GM19395 (cell line): Measurements from ENCODE around the gene TPRN.

Experiments
- ATAC-seq: cut with Tn5 transposase; IDR thresholded peaks from one replicate; pipeline ENCODE4 v1.9.1; 2021; ENCODE audit warnings: mild to moderate bottlenecking, moderate library complexity; ENCODE audit not compliant: unreplicated experiment

The TPRN gene

DNA sequence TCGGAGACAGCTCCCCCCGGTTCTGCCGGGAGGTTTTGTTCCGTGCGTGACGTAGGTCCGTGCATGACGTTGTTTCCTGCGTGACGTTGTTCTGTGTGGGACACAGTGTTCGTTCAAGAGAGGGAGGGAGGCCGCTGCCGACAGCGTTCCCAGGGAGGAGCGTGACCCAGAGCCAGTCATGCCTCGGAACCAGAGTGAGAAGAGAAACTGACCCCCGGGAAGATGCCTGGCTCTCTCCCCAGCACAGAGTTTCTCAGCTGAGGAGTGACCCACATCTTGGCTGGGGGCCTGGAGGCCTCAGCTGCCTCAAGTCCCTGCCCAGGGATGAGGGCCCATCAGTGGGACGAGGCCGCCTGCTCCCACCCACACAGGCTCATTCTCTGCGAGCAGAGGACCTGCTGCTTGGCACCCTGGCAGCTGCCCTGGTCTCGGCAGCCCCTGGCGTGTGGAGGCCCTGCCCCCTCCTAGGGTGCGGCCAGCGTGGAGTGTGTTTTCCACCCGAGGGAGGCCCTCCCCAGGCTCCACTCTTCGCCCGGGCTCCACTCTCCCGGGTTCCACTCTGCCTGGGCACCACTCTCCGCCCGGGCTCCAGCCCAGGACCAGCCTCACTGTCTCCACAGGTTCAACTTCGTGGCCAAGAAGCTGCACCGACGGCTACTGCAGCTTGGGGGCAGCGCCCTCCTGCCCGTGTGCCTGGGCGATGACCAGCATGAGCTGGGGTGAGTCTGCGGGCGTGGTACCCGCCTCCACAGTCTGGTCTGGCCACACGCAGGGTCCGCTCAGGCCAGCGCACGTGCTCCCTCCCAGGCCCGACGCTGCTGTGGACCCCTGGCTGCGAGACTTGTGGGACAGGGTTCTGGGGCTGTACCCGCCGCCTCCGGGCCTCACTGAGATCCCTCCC, 12.9 kb upstream of the TPRN start:
- ATAC-seq = no peak

DNA sequence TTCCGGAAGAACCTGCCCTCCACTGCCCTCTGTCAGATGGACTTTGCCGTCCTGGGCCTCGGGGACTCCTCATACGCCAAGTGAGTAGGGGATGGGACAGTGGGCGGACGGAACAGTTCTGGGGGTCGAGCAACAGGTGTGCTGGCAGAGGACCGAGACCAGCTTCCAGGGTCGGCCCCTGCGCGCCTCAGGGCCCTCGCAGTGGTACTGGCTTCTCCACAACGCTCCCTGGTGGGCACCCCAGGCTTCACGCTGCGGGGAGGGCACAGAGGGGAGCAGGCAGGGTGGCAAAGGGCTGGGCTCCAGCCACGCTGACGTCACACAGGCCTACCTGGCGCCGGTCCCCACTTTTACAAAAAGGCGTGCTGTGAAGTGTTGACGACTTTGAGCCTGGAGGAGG, 12.0 kb upstream of the TPRN start:
- ATAC-seq = no peak

DNA sequence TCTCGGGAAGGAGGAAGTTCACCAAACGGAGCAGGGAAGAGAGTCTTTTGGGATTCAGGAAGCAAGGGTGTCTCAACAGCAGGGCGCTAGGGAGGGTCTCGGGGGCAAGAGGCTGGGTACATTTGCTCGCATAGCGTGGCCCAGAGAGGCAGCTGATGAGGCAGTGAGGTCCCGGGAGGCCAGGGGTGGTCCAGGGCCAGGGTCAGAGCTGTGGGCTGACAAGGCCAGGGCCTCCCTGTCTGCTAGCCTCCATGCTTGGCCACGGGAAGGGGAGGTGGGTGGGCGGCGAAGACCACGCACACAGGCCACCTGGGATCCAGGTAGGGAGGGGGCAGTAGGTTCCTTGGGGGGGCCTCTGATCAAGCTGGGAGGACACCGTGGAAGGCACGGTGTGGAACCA, 11.0 kb upstream of the TPRN start:
- no peak for ATAC-seq

DNA sequence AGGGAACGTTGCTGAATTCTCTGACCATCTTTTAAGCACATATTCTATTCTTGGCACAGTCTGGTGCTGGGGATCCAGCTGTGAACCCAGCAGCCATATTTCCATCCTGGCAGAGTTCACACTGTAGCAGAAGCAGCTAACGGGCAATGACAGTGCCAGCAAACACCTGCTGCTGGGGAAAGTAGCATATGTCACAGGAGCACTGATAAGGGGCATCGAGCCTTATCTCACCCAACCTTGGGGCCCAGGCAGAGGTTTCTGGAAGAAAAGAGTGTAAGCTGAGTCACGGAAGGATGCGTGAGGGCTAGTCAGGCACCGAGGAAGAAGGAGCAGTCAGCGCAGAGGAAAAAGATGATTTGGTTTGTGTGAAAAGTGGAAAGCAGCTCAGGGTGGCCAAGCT, 6.1 kb upstream of the TPRN start:
- ATAC-seq = no peak

DNA sequence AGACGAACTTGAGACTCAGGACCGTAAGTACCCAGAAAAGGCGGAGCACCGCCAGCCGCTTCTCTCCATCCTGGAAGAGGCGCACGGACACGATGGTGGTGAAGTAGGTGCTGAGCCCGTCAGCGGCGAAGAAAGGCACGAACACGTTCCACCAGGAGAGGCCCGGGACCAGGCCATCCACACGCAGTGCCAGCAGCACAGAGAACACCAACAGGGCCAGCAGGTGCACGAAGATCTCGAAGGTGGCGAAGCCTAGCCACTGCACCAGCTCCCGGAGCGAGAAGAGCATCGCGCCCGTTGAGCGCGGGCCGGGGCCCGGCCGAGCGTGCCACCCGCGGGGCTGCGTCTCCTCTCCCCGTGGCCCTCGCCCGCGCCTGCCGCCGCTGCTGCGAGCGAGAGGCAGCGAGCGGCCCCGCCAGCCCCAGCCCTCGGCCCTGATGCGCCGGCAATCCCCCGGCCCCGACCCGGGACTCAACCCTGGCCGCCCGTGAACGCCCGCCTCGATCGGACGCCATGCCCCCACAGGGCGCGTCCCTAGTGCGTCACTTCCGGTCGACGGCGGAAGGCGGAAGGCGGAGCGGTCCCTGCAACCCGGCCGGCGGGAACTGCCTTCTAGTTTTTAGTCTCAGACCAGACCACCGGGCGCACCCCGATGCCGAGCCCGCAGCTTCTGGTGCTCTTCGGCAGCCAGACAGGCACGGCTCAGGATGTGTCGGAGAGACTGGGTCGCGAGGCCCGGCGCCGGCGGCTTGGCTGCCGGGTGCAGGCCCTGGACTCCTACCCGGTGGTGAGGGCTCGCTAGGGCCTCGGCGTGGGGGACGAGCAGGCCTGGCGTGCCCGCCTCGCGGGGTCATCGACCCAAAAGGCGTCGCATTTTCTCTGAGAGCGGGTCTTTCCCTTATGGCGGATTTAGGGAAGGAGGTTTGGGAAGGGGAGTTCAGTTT, 4.9 kb upstream of the TPRN start, which contains the start of the genes NDOR1 and TMEM203:
Gene NDOR1, plus strand, starts transcription at position 575 of the 944 bp plus-strand sequence. Its CDS starts 78 bp downstream, at position 653.
Gene TMEM203, minus strand, starts transcription at position 523 of the 944 bp plus-strand sequence. Its CDS starts 234 bp downstream, at position 289.
- ATAC-seq = peak; percentile 52

DNA sequence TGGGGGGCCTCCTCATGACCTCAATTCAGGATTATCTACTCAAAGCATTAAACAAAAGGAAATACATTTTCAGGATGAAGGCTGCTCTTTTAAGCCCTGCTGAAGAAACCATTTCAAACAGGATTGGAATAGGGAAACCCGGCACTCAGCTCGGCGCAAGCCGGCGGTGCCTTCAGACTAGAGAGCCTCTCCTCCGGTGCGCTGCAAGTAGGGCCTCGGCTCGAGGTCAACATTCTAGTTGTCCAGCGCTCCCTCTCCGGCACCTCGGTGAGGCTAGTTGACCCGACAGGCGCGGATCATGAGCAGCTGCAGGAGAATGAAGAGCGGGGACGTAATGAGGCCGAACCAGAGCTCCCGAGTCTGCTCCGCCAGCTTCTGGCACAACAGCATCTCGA, 4.2 kb upstream of the TPRN start:
- ATAC-seq = no peak

DNA sequence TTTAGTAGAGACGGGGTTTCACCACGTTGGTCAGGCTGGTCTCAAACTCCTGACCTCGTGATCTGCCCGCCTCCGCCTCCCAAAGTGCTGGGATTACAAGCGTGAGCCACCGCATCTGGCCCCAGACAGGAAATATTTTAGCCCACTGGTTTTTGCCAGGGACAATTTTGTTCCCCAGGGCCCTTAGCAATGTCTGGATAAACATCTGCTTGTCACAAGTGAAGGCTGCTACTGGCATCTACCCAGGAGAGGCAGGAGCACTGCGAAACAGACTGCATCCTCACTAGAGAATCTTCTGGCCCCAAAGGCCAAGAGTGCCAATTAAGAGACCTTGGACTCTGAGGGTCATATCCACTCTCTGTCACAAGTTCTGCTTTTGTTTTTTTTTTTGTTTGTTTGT, 2.4 kb upstream of the TPRN start:
- ATAC-seq = no peak

DNA sequence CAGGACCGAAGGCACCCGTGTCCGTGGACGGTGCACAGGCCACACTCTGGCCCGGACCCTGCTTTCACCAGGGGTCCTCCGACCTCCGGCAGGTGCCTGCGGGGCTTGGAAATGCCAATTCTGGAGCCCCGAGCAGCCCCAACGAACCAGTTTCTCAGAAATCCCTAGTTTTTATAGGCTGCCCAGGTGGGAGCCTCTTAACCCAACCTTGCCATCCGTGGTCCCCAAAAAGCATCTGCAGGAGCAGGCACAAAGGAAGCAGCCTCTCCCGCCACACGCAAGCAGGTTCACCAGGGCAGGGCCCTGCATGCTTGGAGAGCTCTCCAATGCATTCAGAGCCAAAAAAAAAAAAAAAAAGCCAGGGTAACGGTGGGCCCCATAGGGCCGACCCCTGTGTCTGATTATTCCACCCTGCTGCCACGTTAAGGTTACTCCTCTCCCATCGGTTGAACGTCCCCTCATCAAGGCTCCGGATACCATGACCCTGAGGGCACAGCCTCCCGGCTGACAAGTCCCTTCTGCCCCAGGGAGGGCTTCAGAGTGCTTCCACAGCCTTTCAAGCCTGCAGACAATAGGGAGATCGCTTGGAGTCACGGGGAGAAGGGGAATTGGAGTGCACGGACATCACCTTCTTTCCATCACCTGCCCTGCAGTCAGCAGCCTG, 796 bp upstream of the TPRN start:
- ATAC-seq = no peak

DNA sequence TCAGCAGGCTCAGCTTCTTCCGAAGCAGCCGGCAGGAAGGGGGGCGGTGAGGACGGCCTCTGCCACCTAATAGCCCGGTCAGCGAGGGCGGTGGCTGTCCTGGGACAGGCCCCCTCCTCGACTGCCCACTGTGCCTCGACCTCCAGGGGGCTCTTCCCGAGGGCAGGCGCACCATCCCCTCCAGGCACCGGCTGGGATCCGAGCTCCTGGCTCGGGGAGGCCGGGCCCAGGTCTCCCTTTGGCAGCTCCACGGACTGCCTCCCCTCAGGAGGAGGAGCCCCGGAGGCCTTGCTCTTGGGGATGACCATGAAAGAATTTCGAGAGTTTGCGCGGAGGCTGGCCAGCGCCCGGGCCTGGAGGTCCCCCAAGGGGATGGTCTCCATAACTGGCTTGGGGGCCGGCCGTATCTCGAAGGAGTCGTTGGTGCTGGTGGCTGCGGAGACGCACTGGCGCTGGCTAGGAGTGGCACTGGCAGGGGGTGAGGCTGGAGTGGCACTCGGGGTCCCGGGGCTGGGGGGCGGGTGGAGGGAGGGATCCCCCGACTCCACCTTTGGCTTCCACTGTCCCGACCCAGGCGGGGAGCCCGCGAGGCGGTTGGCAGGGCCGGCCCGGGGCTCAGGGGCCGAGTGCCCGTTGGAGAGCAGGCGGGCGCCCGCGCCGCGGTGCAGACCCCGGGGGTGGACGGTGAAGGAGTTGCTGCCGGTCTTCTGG, 975 bp downstream of the TPRN start:
- no peak for ATAC-seq

DNA sequence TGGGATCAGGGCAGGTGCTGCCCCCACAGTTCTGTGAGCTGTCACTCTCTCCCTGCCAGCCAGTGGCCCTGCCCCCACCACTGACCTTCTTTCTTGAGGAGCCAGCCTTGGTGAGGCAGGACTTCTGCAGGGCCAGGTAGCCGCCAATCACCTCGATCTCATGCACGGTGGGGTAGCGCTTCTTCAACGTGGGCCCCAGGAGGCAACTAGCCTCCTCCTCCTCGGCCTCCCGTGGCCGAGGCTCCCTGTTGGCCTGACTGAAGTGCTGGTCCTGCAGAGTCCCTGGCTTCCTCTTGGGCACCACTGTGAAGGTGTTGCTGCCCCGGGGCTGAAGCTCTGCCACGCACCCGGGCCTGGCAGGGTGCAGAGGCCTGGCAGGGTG, 1.6 kb downstream of the TPRN start:
- no peak for ATAC-seq

DNA sequence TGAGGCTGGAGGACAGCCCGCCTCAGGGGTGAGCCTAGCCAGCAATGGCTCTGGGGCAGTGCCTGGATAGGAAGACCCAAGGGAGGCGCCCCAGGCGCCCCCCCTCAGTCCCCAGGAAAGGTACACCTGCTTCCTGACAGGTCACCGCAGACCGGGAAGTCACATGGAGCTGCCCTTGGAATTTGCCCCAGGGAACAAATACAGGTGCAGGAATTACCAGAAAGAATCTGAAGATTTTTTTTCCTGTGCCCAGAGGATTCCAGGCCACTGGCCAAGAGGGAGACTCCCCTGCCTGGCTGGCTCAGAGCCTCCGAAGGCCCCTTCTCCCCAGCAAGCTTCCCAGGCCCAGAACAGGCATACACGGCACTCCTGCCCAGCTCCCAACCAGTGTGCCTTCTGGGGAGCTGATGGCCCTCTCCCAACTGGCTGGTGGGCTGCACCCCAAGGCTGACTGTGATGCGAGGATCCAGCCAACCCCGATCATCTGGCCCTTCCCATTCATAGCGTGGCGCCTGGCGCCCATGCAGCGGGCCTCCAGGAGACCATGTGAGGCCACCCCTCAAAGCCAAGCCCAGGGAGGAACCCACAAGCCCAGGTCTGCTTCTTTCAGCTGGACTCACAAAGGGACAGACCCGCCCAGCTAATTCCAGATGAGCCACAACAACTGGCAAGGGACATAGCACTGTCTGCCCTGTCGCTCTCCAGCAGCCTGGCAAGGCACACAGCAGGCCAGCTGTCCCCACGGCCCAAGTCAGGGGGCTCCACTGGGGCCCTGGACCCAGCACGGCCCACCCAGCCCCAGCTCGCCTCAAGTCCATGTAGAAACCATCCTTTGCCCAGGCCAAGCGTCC, 2.3 kb downstream of the TPRN start:
- no peak for ATAC-seq

DNA sequence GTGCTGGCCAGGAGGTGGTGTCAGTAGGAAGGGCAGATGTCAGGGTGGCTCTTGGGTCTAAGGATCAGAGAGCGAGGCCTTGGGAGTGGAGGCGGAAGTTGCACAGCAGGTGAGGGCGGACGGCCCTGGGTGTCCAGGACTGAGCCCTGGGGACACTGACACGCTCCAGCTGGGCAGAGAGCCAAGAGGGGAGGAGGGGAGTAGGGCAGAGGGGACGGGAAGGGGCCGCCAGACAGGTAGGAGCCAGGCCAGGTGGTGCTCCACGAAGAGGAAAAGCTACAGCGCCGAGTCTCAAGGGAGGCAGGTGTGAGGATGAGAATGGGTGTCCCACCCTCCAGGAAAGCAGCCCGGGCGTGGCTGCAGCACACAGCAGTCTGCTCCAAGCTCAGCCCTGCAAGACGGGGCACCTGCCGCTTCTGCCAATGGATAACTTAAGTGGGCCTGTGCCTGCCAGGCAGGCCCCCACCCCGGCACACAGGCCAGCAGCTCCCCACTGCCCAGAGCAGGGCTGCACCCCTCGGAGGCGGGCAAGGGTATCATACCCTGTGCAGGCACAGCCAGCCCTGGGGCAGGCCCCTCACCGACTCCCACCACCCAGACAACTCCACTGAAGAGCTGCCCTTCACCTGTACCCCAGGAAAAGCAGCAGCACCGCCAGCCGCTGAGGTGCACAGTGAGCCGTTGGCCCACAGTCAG, 4.9 kb downstream of the TPRN start:
- no peak for ATAC-seq

DNA sequence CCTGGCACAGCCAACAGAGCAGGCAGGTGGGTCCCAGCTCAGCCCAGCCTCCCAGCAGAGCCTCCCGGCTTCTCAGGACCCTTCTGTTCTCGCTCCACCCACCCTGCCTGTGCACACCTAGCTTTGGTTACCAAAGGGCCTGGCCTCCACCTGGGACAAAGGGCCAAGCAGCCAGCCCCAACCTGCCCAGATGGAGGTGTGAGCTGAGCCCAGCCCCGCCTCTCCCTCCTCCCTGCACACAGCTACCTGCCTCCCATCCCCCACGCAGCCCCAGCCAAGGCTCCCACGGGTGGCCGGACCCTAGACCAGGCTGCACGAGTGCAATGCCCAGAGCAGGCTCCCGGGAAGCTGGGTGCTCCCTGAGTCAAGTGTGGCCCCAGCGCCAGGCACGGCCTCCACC, 5.6 kb downstream of the TPRN start:
- no peak for ATAC-seq

DNA sequence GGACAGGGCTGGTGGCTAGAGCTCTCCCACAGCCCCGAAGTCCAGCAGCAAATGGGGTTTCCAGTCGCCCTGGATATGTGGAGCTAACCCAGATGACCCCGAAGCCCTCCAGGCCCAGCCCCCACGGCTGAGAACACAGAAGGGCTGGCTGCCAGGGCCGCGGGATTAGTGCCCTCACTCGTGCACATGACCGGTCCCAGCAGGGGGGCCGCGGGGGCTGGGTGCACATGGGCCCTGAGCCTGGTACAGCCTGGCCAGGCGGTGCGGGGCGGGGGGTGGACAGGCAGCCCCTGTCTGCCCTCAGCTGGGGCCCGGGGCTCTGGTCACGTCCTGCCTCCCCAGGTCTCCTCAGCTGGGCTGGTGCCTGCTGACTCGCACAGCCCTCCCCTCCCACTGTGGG, 6.2 kb downstream of the TPRN start:
- ATAC-seq = no peak

DNA sequence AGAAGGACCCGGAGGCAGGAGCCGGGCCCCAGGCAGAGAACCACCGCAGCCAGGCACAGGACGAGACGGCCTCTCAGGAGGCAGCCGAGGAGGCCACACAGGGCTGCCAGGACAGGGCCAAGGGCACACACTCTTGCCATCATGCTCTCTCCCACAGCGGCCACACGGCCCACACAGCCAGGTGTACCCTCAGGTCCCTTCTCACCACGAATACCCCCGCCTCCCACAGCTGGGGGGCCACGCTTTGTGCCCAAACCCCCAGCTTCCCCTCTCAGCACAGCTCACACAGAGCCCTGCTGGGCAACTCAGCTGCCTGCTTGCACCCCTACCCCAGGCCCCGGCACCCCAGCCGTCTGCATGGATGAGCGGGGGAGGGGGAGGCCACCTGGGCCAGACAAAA, 6.8 kb downstream of the TPRN start:
- no peak for ATAC-seq

DNA sequence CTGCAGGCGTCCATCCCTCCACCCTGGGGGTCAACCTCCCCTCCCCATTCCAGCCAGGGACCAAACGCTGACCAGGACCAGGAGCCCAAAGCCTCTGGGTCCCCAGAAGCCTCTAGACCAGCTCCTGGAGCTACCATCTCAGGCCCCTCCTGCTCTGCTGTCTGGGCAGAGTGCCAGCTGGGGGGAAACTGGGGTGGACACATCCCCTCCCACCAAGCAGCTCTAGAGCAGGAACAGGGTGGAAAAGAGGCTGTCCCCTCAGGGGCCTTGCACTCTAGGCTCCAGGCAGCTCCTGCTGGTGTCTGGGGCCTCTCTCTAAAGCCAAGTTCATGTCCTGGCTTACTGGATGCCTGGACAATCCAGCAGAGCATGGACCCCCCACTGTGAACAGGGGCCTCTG, 7.7 kb downstream of the TPRN start:
- ATAC-seq = no peak

DNA sequence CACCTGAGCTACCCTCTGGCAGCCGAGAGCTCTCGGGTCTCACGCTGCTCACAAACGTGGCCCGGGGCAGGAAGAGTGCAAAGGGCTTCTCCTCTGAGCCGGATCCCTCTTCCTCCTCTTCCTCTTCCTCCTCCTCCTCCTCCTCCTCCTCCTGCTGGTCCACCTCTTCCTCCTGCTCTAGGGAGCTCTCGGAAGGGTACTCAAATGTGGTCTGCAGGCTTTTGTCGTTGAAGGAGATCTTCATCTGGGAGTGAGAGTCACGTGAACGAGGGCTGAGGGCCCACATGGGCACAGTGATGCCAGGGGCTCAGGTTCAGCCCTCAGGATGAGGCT, 8.1 kb downstream of the TPRN start:
- ATAC-seq = no peak

DNA sequence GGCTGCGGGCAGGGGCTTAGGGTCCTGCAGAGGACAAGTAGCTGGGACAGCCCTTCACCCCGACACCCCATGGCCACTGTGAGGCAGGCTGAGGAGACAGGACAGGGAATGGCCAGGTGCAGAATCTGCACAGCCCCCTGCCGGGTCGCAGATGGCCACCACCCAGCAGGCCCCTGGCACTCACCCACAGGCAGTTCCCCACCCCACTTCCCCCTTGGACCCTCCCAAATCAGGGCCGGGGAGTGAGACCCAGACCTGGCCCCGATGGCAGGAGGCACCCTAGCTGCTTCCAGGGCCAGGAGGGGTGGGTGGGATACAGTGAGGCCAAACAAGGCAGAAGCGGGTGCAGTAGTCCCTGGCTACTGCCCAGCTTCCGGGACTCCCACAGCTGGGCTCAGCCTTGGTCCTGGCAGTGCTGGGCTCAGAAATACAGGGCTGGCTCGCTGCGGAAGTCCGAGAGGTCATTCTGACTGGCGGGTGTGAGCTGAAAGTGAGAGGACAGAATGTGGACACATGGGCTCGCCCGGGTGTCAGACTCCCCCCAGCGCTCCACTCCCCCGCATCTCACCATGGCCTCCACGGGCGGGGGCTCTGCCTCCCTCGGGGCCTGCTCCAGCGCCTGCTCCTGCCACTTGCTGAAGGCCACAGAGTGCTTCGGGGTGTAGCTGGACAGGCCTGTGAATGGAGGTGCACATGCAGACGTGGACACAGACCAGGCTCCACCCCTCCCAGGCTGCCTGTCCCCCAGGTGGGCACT, 8.7 kb downstream of the TPRN start:
- ATAC-seq = no peak
